ENCODE data around the gene MIOS.

The MIOS gene

GRCh38 chr7:7617550-7617949 is 50.9 kb downstream of the MIOS start:
- no peak for TF ChIP-seq CTCF (IDR thresholded peaks at IDR 0.05; ENCODE audit: insufficient read depth, low read depth, low read length, missing control alignments)
- no peak for DNase-seq (ENCODE audit: low read depth)
- H3K4me3 ChIP-seq (ENCODE audit: low read depth, low read length): no peak overlapping the region

DNA sequence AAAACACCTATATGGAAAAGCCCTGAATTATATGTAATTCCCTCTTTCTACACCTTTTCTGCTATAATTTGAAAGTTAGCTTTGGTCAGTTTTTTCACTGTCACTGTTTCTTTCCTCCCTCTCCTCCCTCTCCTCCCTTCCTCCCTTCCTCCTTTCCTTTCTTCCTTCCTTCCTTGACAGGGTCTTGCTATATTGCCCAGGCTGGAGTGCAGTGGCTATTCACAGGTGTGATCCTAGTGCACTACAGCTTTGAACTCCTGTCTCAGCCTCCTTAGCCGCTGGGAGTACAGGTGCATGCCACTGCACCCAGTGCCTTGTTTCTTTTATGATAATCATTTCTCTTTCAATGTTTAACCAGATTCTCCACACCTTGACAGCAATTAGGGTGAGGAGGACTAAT is 51.7 kb downstream of the MIOS start:
- TF ChIP-seq CTCF (IDR thresholded peaks at IDR 0.05; ENCODE audit: insufficient read depth, low read depth, low read length, missing control alignments): no peak
- no peak overlapping the region for H3K4me3 ChIP-seq (ENCODE audit: low read depth, low read length)
- no peak for DNase-seq (ENCODE audit: low read depth)

- no peak for DNase-seq (ENCODE audit: low read depth)
- no peak for TF ChIP-seq CTCF (IDR thresholded peaks at IDR 0.05; ENCODE audit: insufficient read depth, low read depth, low read length, missing control alignments)
- no peak overlapping the region for H3K4me3 ChIP-seq (ENCODE audit: low read depth, low read length)
These were observed 53.6 kb downstream of the MIOS start for GRCh38 chr7:7620236-7620635.

- H3K4me3 ChIP-seq (ENCODE audit: low read depth, low read length): no peak overlapping the region
- no peak for TF ChIP-seq CTCF (IDR thresholded peaks at IDR 0.05; ENCODE audit: insufficient read depth, low read depth, low read length, missing control alignments)
- DNase-seq (ENCODE audit: low read depth): no peak
These were observed 54.0 kb downstream of the MIOS start for GRCh38 chr7:7620644-7621210.

DNA sequence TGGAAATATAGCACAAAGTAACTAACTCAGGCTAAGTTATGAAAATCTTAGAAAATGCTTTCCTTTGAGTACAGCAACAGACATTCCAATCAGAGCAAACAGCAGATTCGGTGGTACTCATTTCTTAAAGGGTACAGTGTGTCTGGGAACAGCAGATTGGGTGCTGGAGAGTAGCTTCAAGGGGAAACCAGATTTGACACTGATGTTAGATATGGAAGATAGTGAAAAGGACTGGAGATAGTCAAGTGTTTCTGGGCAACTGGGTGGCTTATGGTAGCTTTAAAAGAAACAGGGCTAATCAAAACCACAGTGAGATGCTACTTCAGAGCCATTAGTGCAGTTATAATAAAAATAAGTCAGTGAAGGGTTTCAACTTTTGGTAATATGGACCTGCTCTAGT is 61.8 kb downstream of the MIOS start:
- DNase-seq (ENCODE audit: low read depth): no peak
- TF ChIP-seq CTCF (IDR thresholded peaks at IDR 0.05; ENCODE audit: insufficient read depth, low read depth, low read length, missing control alignments): no peak
- no peak overlapping the region for H3K4me3 ChIP-seq (ENCODE audit: low read depth, low read length)

DNA sequence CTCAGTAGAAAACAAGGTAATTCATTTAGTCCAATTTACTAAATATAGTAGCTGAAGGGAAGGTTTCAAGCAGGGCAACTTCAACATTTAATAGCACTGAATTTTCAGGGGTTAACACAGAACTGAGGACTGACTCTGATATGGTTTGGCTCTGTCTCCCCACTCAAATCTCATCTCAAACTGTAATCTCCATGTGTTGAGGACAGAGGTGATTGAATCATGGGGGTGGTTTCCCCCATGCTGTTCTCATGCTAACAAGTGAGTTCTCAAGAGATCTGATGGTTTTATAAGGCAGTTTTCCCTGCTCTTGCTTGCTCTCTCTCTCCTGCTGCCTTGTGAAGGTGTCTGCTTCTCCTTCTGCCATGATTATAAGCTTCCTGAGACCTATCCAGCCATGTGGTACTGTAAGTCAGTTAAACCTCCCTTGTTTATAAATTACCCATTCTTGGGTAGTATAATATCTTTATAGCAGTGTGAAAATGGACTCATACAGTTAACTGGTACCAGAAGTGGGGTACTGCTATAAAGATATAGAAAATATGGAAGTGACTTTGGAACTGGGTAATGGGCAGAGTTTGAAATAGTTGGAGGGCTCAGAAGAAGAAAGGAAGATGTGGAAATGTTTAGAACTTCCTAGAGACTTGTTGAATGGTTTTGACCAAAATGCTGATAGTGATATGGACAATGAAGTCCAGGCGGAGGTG is 64.1 kb downstream of the MIOS start:
- DNase-seq (ENCODE audit: low read depth): no peak
- no peak overlapping the region for H3K4me3 ChIP-seq (ENCODE audit: low read depth, low read length)
- no peak for TF ChIP-seq CTCF (IDR thresholded peaks at IDR 0.05; ENCODE audit: insufficient read depth, low read depth, low read length, missing control alignments)

- peak; percentile 6 for DNase-seq (ENCODE audit: low read depth)
- TF ChIP-seq CTCF (IDR thresholded peaks at IDR 0.05; ENCODE audit: insufficient read depth, low read depth, low read length, missing control alignments): no peak
- H3K4me3 ChIP-seq (ENCODE audit: low read depth, low read length): peak overlapping the region; percentile 96
These were observed 72.7 kb downstream of the MIOS start for GRCh38 chr7:7639421-7639820.

Measured in GM12865 (cell line).